Measurements from ENCODE around the gene TAGLN. TPM values are rescaled to one million over a fixed set of nuclear protein-coding genes. Genes with fewer than 3 reads are reported as not detected.
"Not testable (repeated sequence)": the region's sequence is repeated elsewhere in the genome, so short reads cannot be mapped to it uniquely, and the experiment has no call there.

Gene TAGLN
- total and polyA plus RNA-seq, 2 experiments from 2014 or later: 1,454 to 2,613 TPM

DNA sequence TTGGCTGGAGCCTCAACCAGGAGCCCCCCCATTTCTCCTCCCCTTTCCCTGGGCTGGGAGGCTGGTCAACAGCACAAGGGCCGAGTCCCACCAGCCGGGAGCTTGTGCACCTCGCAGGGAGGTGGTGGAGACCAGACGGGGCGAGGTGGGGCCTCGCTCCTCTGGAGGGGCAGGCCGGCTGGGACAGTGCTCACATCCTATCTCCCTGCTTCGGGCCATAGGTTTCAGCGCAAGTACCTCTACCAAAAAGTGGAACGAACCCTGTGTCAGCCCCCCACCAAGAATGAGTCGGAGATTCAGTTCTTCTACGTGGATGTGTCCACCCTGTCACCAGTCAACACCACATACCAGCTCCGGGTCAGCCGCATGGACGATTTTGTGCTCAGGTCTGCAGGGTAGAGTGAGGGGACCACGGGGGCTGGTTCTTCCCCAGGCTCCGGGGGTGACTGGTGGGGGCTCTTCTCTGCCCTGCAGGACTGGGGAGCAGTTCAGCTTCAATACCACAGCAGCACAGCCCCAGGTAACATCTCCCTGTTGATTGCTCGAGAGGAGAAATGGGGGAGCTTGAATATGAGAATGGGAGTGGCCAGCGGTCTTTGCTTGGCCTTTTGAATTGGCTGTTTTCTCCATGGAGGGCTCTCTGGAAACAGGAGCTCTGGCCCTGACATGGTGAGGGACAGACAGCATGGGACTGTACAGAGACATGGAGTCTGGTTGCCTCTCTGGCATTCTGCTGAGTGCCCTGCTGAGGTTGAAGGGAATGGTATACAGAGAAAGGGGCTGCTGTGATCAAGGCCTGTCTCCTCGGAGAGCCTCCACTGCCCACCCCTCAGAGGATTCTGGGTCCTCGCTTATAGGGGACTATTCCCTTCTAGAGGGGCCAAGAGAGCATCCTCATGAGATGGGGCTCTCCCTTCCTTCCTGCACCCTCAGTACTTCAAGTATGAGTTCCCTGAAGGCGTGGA is 17.3 kb upstream of the TAGLN start:
- 92 to 94% methylated on average over 22 of the region's 22 CpGs for WGBS, 2 experiments (ENCODE audit: low coverage in 1 of 2, low lambda C conversion rate in 2 of 2, missing lambda C conversion rate in 2 of 2)
- H3F3A ChIP-seq (ENCODE audit: insufficient read depth): peaks cover 15% of the 10 kb centered on the region; the same call in 1 of the 2 replicates
- H4K20me1 ChIP-seq (ENCODE audit: insufficient read depth): no peaks in the 10 kb centered on the region
- no peaks in the 10 kb centered on the region for H3K9me2 ChIP-seq (ENCODE audit: insufficient read depth)
- H3K27ac ChIP-seq: no peak overlapping the region
- no peak for TF ChIP-seq EZH2phosphoT487 (IDR thresholded peaks at IDR 0.05; ENCODE audit: insufficient read depth, low read depth)
- TF ChIP-seq EZH2 (IDR thresholded peaks at IDR 0.05; ENCODE audit: insufficient read depth, poor library complexity, severe bottlenecking): no peak
- H3K4me3 ChIP-seq: no peak overlapping the region
- no peak overlapping the region for H3K4me2 ChIP-seq (ENCODE audit: unreplicated experiment)
- H2AFZ ChIP-seq: no peak overlapping the region
- no peak for DNase-seq
- in situ Hi-C loops (cut with MboI): no loop called here
- peaks cover 20% of the 10 kb centered on the region for H3K4me1 ChIP-seq (ENCODE audit: insufficient read depth)
- H3K36me3 ChIP-seq (ENCODE audit: low read depth): no peaks in the 10 kb centered on the region
- no peak overlapping the region for H3K9ac ChIP-seq
- peaks cover 21% of the 10 kb centered on the region for H3K79me2 ChIP-seq (ENCODE audit: insufficient read depth)
- no peaks in the 10 kb centered on the region for H3K27me3 ChIP-seq (replicated peaks; ENCODE audit: insufficient read depth)
- no peaks in the 10 kb centered on the region for H3K9me3 ChIP-seq (ENCODE audit: low read depth)

DNA sequence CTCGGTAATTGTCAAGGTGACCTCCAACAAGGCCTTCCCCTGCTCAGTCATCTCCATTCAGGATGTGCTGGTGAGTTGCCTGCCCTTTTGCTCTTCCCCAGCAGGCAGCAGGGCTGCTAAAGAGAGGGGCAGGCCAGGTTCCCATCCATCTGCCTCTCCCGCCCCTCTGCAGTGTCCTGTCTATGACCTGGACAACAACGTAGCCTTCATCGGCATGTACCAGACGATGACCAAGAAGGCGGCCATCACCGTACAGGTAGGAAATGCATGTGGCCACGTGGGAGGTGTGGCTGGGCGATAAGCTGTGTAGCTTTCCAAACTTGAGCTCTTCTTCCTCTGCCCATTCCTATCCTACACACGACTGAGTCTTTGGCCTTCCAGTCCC is 16.6 kb upstream of the TAGLN start:
- Histone ChIP-seq H3K36me3 (ENCODE audit: low read depth) (no peaks in the 10 kb centered on the region), H3K9me3 (ENCODE audit: low read depth) (no peaks in the 10 kb centered on the region), H3K4me3 (no peak overlapping the region), H3K79me2 (ENCODE audit: insufficient read depth) (peaks cover 21% of the 10 kb centered on the region), H3F3A (ENCODE audit: insufficient read depth) (peaks cover 13% of the 10 kb centered on the region; the same call in 1 of the 2 replicates), H3K4me2 (ENCODE audit: unreplicated experiment) (no peak overlapping the region), H3K27ac (no peak overlapping the region), H3K9me2 (ENCODE audit: insufficient read depth) (no peaks in the 10 kb centered on the region), H3K27me3 (replicated peaks; ENCODE audit: insufficient read depth) (no peaks in the 10 kb centered on the region), H2AFZ (no peak overlapping the region), H3K9ac (no peak overlapping the region), H3K4me1 (ENCODE audit: insufficient read depth) (peaks cover 20% of the 10 kb centered on the region), H4K20me1 (ENCODE audit: insufficient read depth) (no peaks in the 10 kb centered on the region)
- in situ Hi-C loops (cut with MboI): no loop called here
- no peak for DNase-seq
- 91 to 92% methylated on average over 10 of the region's 10 CpGs for WGBS, 2 experiments (ENCODE audit: low coverage in 1 of 2, low lambda C conversion rate in 2 of 2, missing lambda C conversion rate in 2 of 2)
- TF ChIP-seq EZH2 (IDR thresholded peaks at IDR 0.05; ENCODE audit: insufficient read depth, poor library complexity, severe bottlenecking) (no peak), EZH2phosphoT487 (IDR thresholded peaks at IDR 0.05; ENCODE audit: insufficient read depth, low read depth) (no peak)

DNA sequence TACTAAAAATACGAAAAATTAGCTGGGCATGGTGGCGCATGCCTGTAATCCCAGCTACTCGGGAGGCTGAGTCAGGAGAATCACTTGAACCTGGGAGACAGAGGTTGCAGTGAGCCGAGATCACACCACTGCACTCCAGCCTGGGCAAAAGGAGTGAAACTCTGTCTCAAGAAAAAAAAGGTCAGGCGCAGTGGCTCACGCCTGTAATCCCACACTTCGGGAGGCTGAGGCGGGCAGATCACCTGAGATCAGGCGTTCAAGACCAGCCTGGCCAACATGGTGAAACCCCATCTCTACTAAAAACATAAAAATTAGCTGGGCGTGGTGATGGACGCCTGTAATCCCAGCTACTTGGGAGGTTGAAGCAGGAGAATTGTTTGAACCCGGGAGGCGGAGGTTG is 16.0 kb upstream of the TAGLN start:
- in situ Hi-C loops (cut with MboI); H4K20me1 ChIP-seq (ENCODE audit: insufficient read depth); DNase-seq; H3K36me3 ChIP-seq (ENCODE audit: low read depth); H3K4me3 ChIP-seq; H2AFZ ChIP-seq; H3K9me2 ChIP-seq (ENCODE audit: insufficient read depth); H3K27me3 ChIP-seq (replicated peaks; ENCODE audit: insufficient read depth); H3K27ac ChIP-seq; H3K4me2 ChIP-seq (ENCODE audit: unreplicated experiment); H3K9ac ChIP-seq; H3K9me3 ChIP-seq (ENCODE audit: low read depth): not testable (repeated sequence)
- 90% methylated on average over 13 of the region's 13 CpGs for WGBS, 2 experiments (ENCODE audit: low coverage in 1 of 2, low lambda C conversion rate in 2 of 2, missing lambda C conversion rate in 2 of 2)
- Histone ChIP-seq H3K79me2 (ENCODE audit: insufficient read depth) (peaks cover 21% of the 10 kb centered on the region), H3F3A (ENCODE audit: insufficient read depth) (peaks cover 11% of the 10 kb centered on the region; the same call in 1 of the 2 replicates), H3K4me1 (ENCODE audit: insufficient read depth) (peaks cover 16% of the 10 kb centered on the region)

DNA sequence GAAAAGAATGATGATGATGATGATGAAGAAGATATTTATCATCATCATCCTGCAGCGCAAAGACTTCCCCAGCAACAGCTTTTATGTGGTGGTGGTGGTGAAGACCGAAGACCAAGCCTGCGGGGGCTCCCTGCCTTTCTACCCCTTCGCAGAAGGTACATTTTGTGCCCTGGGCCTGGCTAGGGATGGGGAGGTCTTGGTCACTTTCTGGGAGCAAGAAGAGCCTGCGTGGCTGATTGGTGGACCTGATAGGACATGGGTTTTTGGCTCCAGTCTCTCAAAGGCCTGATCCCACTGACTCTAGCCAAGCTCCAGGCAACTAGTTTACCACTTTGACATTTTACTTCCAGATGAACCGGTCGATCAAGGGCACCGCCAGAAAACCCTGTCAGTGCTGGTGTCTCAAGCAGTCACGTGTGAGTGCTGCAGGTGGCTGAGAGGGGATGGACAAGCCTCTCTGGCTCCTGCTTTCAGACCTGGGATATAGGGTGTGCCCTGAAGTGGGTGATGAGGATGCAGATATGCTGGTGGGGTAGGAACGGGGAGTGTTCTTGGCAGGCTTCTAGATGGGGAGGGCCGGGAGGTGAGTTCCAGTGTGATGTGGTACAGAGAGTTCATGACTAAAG is 15.3 kb upstream of the TAGLN start:
- H3K9me3 ChIP-seq (ENCODE audit: low read depth): no peaks in the 10 kb centered on the region
- in situ Hi-C loops (cut with MboI): no loop called here
- H3K79me2 ChIP-seq (ENCODE audit: insufficient read depth): peaks cover 21% of the 10 kb centered on the region
- no peaks in the 10 kb centered on the region for H3K9me2 ChIP-seq (ENCODE audit: insufficient read depth)
- H3K9ac ChIP-seq: no peak overlapping the region
- H3K27me3 ChIP-seq (replicated peaks; ENCODE audit: insufficient read depth): no peaks in the 10 kb centered on the region
- H3K4me1 ChIP-seq (ENCODE audit: insufficient read depth): peaks cover 16% of the 10 kb centered on the region
- H3F3A ChIP-seq (ENCODE audit: insufficient read depth): peaks cover 11% of the 10 kb centered on the region; the same call in 1 of the 2 replicates
- no peak for DNase-seq
- no peak overlapping the region for H3K4me2 ChIP-seq (ENCODE audit: unreplicated experiment)
- no peaks in the 10 kb centered on the region for H4K20me1 ChIP-seq (ENCODE audit: insufficient read depth)
- H2AFZ ChIP-seq: no peak overlapping the region
- no peak overlapping the region for H3K4me3 ChIP-seq
- WGBS, 2 experiments (ENCODE audit: low coverage in 1 of 2, low lambda C conversion rate in 2 of 2, missing lambda C conversion rate in 2 of 2): 86 to 91% methylated on average over 11 of the region's 11 CpGs
- no peak for TF ChIP-seq EZH2 (IDR thresholded peaks at IDR 0.05; ENCODE audit: insufficient read depth, poor library complexity, severe bottlenecking)
- no peak for TF ChIP-seq EZH2phosphoT487 (IDR thresholded peaks at IDR 0.05; ENCODE audit: insufficient read depth, low read depth)
- no peaks in the 10 kb centered on the region; the same call in 1 of the 2 replicates for H3K36me3 ChIP-seq (ENCODE audit: low read depth)
- no peak overlapping the region for H3K27ac ChIP-seq
